ENCODE data around the gene FAM53C.
A peak's percentile ranks its signal among the peaks of the same experiment; 100 is the strongest.

The FAM53C gene

GRCh38 chr5:138339464-138339863 is 1.4 kb downstream of the FAM53C start:
- Histone ChIP-seq H3K9me3 (ENCODE audit: insufficient read depth, low read length) (no peaks in the 10 kb centered on the region), H3K36me3 (ENCODE audit: insufficient read depth, insufficient read length, low read length) (peaks cover 40% of the 10 kb centered on the region), H3K4me3 (ENCODE audit: insufficient read length, low read depth) (peak overlapping the region; percentile 61), H3K27me3 (ENCODE audit: insufficient read depth, insufficient read length) (no peaks in the 10 kb centered on the region), H3K9ac (ENCODE audit: insufficient read length, low read depth) (peak overlapping the region; percentile 79), H3K4me1 (ENCODE audit: insufficient read depth, insufficient read length) (no peaks in the 10 kb centered on the region)
- DNase-seq (ENCODE audit: low read depth, low spot score), result no peak
- TF ChIP-seq ZNF274 (IDR thresholded peaks at IDR 0.05; ENCODE audit: low read depth, low read length) (no peak), YY1 (IDR thresholded peaks at IDR 0.05; ENCODE audit: insufficient read depth, insufficient read length) (no peak), SUZ12 (IDR thresholded peaks at IDR 0.05; ENCODE audit: extremely low read depth, insufficient read depth, insufficient read length) (no peak)

GRCh38 chr5:138340008-138340407 is 1.9 kb downstream of the FAM53C start:
- Histone ChIP-seq H3K9me3 (ENCODE audit: insufficient read depth, low read length) (no peaks in the 10 kb centered on the region), H3K4me1 (ENCODE audit: insufficient read depth, insufficient read length) (no peaks in the 10 kb centered on the region), H3K4me3 (ENCODE audit: insufficient read length, low read depth) (no peak overlapping the region), H3K36me3 (ENCODE audit: insufficient read depth, insufficient read length, low read length) (peaks cover 46% of the 10 kb centered on the region), H3K27me3 (ENCODE audit: insufficient read depth, insufficient read length) (no peaks in the 10 kb centered on the region), H3K9ac (ENCODE audit: insufficient read length, low read depth) (peak overlapping the region; percentile 44)
- no peak for TF ChIP-seq ZNF274 (IDR thresholded peaks at IDR 0.05; ENCODE audit: low read depth, low read length)
- no peak for TF ChIP-seq YY1 (IDR thresholded peaks at IDR 0.05; ENCODE audit: insufficient read depth, insufficient read length)
- TF ChIP-seq SUZ12 (IDR thresholded peaks at IDR 0.05; ENCODE audit: extremely low read depth, insufficient read depth, insufficient read length), result no peak
- no peak for DNase-seq (ENCODE audit: low read depth, low spot score)

GRCh38 chr5:138344887-138345622 is 7.0 kb downstream of the FAM53C start:
- H3K4me3 ChIP-seq (ENCODE audit: insufficient read length, low read depth), result no peak overlapping the region
- H3K9me3 ChIP-seq (ENCODE audit: insufficient read depth, low read length), result no peaks in the 10 kb centered on the region; the same call in 1 of the 2 replicates
- no peak overlapping the region for H3K9ac ChIP-seq (ENCODE audit: insufficient read length, low read depth)
- no peak for DNase-seq (ENCODE audit: low read depth, low spot score)
- peaks cover 89% of the 10 kb centered on the region for H3K36me3 ChIP-seq (ENCODE audit: insufficient read depth, insufficient read length, low read length)
- no peak for TF ChIP-seq SUZ12 (IDR thresholded peaks at IDR 0.05; ENCODE audit: extremely low read depth, insufficient read depth, insufficient read length)
- TF ChIP-seq ZNF274 (IDR thresholded peaks at IDR 0.05; ENCODE audit: low read depth, low read length), result no peak
- TF ChIP-seq YY1 (IDR thresholded peaks at IDR 0.05; ENCODE audit: insufficient read depth, insufficient read length), result no peak
- no peaks in the 10 kb centered on the region for H3K4me1 ChIP-seq (ENCODE audit: insufficient read depth, insufficient read length)
- no peaks in the 10 kb centered on the region for H3K27me3 ChIP-seq (ENCODE audit: insufficient read depth, insufficient read length)

- no peaks in the 10 kb centered on the region for H3K27me3 ChIP-seq (ENCODE audit: insufficient read depth, insufficient read length)
Measured at GRCh38 chr5:138346889-138347288, 8.8 kb downstream of the FAM53C start.

GRCh38 chr5:138349852-138350562 is 11.9 kb downstream of the FAM53C start:
- Histone ChIP-seq H3K4me3 (ENCODE audit: insufficient read length, low read depth) (no peak overlapping the region), H3K27me3 (ENCODE audit: insufficient read depth, insufficient read length) (no peaks in the 10 kb centered on the region), H3K9me3 (ENCODE audit: insufficient read depth, low read length) (peaks cover 21% of the 10 kb centered on the region), H3K9ac (ENCODE audit: insufficient read length, low read depth) (no peak overlapping the region), H3K4me1 (ENCODE audit: insufficient read depth, insufficient read length) (no peaks in the 10 kb centered on the region), H3K36me3 (ENCODE audit: insufficient read depth, insufficient read length, low read length) (peaks cover 64% of the 10 kb centered on the region)
- TF ChIP-seq SUZ12 (IDR thresholded peaks at IDR 0.05; ENCODE audit: extremely low read depth, insufficient read depth, insufficient read length), result no peak
- TF ChIP-seq ZNF274 (IDR thresholded peaks at IDR 0.05; ENCODE audit: low read depth, low read length), result no peak
- no peak for TF ChIP-seq YY1 (IDR thresholded peaks at IDR 0.05; ENCODE audit: insufficient read depth, insufficient read length)
- DNase-seq (ENCODE audit: low read depth, low spot score), result no peak

More at GRCh38 chr5:138346889-138347288, 8.8 kb downstream of the FAM53C start:
- TF ChIP-seq YY1 (IDR thresholded peaks at IDR 0.05; ENCODE audit: insufficient read depth, insufficient read length), result no peak
- no peak for TF ChIP-seq ZNF274 (IDR thresholded peaks at IDR 0.05; ENCODE audit: low read depth, low read length)
- no peak for TF ChIP-seq SUZ12 (IDR thresholded peaks at IDR 0.05; ENCODE audit: extremely low read depth, insufficient read depth, insufficient read length)
- no peaks in the 10 kb centered on the region for H3K4me1 ChIP-seq (ENCODE audit: insufficient read depth, insufficient read length)
- H3K9ac ChIP-seq (ENCODE audit: insufficient read length, low read depth), result no peak overlapping the region
- no peak overlapping the region for H3K4me3 ChIP-seq (ENCODE audit: insufficient read length, low read depth)
- H3K36me3 ChIP-seq (ENCODE audit: insufficient read depth, insufficient read length, low read length), result peaks cover 86% of the 10 kb centered on the region
- no peak for DNase-seq (ENCODE audit: low read depth, low spot score)
- peaks cover 13% of the 10 kb centered on the region; the same call in 1 of the 2 replicates for H3K9me3 ChIP-seq (ENCODE audit: insufficient read depth, low read length)

- H3K36me3 ChIP-seq (ENCODE audit: insufficient read depth, insufficient read length, low read length), result peaks cover 62% of the 10 kb centered on the region
- H3K9ac ChIP-seq (ENCODE audit: insufficient read length, low read depth), result no peak overlapping the region
- DNase-seq (ENCODE audit: low read depth, low spot score), result no peak
- H3K4me3 ChIP-seq (ENCODE audit: insufficient read length, low read depth), result no peak overlapping the region
- H3K27me3 ChIP-seq (ENCODE audit: insufficient read depth, insufficient read length), result no peaks in the 10 kb centered on the region
- no peaks in the 10 kb centered on the region for H3K4me1 ChIP-seq (ENCODE audit: insufficient read depth, insufficient read length)
- TF ChIP-seq ZNF274 (IDR thresholded peaks at IDR 0.05; ENCODE audit: low read depth, low read length) (no peak), SUZ12 (IDR thresholded peaks at IDR 0.05; ENCODE audit: extremely low read depth, insufficient read depth, insufficient read length) (no peak), YY1 (IDR thresholded peaks at IDR 0.05; ENCODE audit: insufficient read depth, insufficient read length) (no peak)
- H3K9me3 ChIP-seq (ENCODE audit: insufficient read depth, low read length), result peaks cover 26% of the 10 kb centered on the region
Measured at GRCh38 chr5:138350563-138350890, 12.5 kb downstream of the FAM53C start.

GRCh38 chr5:138351056-138351455 is 13.0 kb downstream of the FAM53C start:
- Histone ChIP-seq H3K27me3 (ENCODE audit: insufficient read depth, insufficient read length) (no peaks in the 10 kb centered on the region), H3K9ac (ENCODE audit: insufficient read length, low read depth) (no peak overlapping the region), H3K36me3 (ENCODE audit: insufficient read depth, insufficient read length, low read length) (peaks cover 56% of the 10 kb centered on the region), H3K9me3 (ENCODE audit: insufficient read depth, low read length) (peaks cover 27% of the 10 kb centered on the region), H3K4me3 (ENCODE audit: insufficient read length, low read depth) (no peak overlapping the region), H3K4me1 (ENCODE audit: insufficient read depth, insufficient read length) (no peaks in the 10 kb centered on the region)
- DNase-seq (ENCODE audit: low read depth, low spot score), result no peak
- TF ChIP-seq YY1 (IDR thresholded peaks at IDR 0.05; ENCODE audit: insufficient read depth, insufficient read length) (no peak), ZNF274 (IDR thresholded peaks at IDR 0.05; ENCODE audit: low read depth, low read length) (no peak), SUZ12 (IDR thresholded peaks at IDR 0.05; ENCODE audit: extremely low read depth, insufficient read depth, insufficient read length) (no peak)

Measured in NT2/D1 (cell line).